ENCODE results near the gene SYNDIG1. TPM values are rescaled to one million over a fixed set of nuclear protein-coding genes. Genes with fewer than 3 reads are reported as not detected.
A peak's percentile ranks its signal among the peaks of the same experiment; 100 is the strongest.

SYNDIG1 gene
- total RNA-seq, 1 donor from 2014 or later: not detected

DNA sequence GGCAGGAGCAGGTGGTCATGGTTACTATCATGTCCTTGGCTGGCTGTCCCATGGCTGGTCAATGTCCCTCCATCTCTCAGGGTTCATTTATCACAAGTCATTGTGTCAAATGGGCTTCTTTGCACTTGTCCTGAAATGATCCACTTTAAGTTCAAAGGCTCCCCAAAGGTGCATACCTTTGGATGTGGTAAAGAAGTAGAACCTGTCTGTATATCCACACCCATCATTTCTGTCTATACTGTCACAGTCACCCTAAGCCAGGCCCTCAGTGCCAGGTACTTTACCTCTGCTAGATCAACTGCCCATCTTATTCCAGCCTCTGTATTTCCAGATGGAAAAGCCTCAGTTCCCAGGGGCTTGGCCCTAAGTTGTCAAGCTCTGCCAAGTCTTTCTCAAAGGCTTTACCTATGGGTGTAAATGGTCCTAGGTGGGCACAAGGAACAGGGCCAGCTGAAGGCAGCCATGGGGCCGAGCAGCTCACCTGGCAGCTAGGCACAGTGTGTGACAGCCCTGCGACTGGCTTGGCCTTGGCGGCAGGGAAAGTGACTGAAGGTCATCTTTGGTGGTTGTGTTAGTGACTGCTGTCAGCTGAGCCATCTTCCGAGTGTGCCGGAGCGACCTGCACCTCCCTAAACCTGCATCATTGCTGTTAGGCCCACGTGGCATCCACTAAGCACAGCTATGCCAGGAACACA is 198.4 kb downstream of the SYNDIG1 start:
- Histone ChIP-seq H3K4me3 (ENCODE audit: low read depth, low read length) (no peak overlapping the region), H3K36me3 (ENCODE audit: control insufficient read depth, insufficient read depth, low read length) (no peaks in the 10 kb centered on the region), H3K27me3 (ENCODE audit: control insufficient read depth, insufficient read depth, low read length) (no peaks in the 10 kb centered on the region)
- no peak for FAIRE-seq
- TF ChIP-seq, protein P1, sequence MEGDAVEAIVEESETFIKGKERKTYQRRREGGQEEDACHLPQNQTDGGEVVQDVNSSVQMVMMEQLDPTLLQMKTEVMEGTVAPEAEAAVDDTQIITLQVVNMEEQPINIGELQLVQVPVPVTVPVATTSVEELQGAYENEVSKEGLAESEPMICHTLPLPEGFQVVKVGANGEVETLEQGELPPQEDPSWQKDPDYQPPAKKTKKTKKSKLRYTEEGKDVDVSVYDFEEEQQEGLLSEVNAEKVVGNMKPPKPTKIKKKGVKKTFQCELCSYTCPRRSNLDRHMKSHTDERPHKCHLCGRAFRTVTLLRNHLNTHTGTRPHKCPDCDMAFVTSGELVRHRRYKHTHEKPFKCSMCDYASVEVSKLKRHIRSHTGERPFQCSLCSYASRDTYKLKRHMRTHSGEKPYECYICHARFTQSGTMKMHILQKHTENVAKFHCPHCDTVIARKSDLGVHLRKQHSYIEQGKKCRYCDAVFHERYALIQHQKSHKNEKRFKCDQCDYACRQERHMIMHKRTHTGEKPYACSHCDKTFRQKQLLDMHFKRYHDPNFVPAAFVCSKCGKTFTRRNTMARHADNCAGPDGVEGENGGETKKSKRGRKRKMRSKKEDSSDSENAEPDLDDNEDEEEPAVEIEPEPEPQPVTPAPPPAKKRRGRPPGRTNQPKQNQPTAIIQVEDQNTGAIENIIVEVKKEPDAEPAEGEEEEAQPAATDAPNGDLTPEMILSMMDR (IDR thresholded peaks at IDR 0.05; ENCODE audit: insufficient read depth, low read length, severe bottlenecking): no peak
- no peak for DNase-seq (ENCODE audit: low read depth)

DNA sequence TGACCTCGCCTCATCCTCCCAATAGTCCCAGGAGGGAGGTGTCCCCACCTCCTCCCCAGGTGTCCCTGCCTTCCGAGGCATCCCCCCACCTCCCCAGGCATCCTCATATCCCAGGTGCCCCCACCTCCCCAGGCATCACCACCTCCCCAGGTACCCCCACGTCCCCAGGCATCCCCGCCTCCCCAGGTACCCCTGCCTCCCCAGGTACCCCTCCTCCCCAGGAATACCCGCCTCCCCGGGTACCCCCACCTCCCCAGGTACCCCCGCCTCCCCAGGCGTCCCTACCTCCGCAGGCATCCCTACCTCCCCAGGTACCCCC is 198.9 kb downstream of the SYNDIG1 start:
- DNase-seq (ENCODE audit: low read depth) (no peak), FAIRE-seq (no peak)
- no peaks in the 10 kb centered on the region for H3K36me3 ChIP-seq (ENCODE audit: control insufficient read depth, insufficient read depth, low read length)
- H3K27me3 ChIP-seq (ENCODE audit: control insufficient read depth, insufficient read depth, low read length): no peaks in the 10 kb centered on the region
- no peak overlapping the region for H3K4me3 ChIP-seq (ENCODE audit: low read depth, low read length)
- TF ChIP-seq, protein P1 (IDR thresholded peaks at IDR 0.05; ENCODE audit: insufficient read depth, low read length, severe bottlenecking): no peak

DNA sequence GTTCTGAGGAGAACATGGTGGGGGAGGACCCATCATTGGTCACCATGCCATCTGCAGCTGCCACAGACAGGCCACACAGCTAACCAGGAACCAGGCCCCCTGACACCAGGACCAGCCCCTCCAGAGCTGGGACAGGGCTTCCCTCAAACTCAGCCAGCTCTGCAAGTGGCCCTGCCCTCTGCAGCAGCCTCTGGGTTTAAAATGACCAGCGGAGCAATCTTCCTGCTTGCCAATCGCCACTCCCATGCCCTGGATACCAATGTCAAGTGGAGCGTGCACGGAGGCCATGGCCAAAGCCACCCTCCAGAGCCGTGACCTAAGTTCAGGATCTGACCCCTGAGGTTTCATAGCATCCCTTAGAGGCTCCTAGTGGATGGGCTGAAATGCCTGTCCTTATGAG is 199.4 kb downstream of the SYNDIG1 start:
- DNase-seq (ENCODE audit: low read depth) (no peak), FAIRE-seq (no peak)
- Histone ChIP-seq H3K36me3 (ENCODE audit: control insufficient read depth, insufficient read depth, low read length) (no peaks in the 10 kb centered on the region), H3K4me3 (ENCODE audit: low read depth, low read length) (no peak overlapping the region), H3K27me3 (ENCODE audit: control insufficient read depth, insufficient read depth, low read length) (no peaks in the 10 kb centered on the region)
- TF ChIP-seq, protein P1 (IDR thresholded peaks at IDR 0.05; ENCODE audit: insufficient read depth, low read length, severe bottlenecking): no peak

DNA sequence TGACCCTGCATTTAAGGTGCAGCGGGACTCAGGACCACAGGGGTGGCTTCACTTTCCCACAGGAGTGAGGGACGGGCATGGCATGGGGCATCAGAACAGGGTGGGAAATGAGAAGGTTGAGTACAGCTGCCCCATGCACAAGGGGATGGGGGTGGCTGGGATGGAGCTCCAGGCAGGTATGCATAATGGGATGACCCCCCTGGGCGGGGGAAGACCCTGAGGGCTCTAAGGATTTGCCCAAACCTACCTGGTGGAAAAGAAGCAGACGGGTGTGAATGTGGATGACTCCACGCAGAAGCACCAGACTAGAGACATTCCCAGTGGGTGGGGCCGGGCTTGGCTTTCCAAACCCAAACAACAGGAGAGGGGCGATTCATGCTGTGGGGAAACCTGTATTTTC is 200.3 kb downstream of the SYNDIG1 start:
- TF ChIP-seq, protein P1 (IDR thresholded peaks at IDR 0.05; ENCODE audit: insufficient read depth, low read length, severe bottlenecking): no peak
- FAIRE-seq (no peak), DNase-seq (ENCODE audit: low read depth) (peak; percentile 4)
- H3K4me3 ChIP-seq (ENCODE audit: low read depth, low read length): no peak overlapping the region
- H3K27me3 ChIP-seq (ENCODE audit: control insufficient read depth, insufficient read depth, low read length): no peaks in the 10 kb centered on the region
- H3K36me3 ChIP-seq (ENCODE audit: control insufficient read depth, insufficient read depth, low read length): no peaks in the 10 kb centered on the region

DNA sequence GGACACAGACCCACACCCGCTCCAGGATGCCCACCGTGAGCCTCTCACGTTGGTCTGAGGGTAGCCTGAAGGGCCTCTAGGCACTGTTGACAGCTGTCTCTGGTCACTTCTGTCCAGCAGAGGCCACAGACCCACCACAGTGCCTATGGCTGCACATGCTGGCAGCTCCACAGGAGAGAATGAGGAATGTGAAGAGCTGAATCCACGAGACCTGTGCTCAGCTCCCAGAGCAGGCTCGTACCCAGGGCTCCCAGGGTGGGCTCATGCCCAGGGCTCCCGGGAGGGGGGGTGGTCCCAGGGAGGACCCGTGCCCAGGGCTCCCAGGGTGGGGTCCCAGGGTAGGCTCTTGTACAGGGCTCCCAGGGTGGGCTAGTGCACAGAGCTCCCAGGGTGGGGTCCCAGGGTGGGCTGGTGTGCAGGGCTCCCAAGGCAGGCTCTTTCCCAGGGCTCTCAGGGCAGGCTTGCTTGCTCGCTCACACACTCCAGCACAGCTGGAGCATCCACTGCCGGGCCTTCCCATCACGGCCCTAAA is 201.0 kb downstream of the SYNDIG1 start:
- TF ChIP-seq, protein P1 (IDR thresholded peaks at IDR 0.05; ENCODE audit: insufficient read depth, low read length, severe bottlenecking): no peak
- no peak for DNase-seq (ENCODE audit: low read depth)
- no peaks in the 10 kb centered on the region for H3K36me3 ChIP-seq (ENCODE audit: control insufficient read depth, insufficient read depth, low read length)
- no peaks in the 10 kb centered on the region for H3K27me3 ChIP-seq (ENCODE audit: control insufficient read depth, insufficient read depth, low read length)
- no peak for FAIRE-seq
- H3K4me3 ChIP-seq (ENCODE audit: low read depth, low read length): no peak overlapping the region

DNA sequence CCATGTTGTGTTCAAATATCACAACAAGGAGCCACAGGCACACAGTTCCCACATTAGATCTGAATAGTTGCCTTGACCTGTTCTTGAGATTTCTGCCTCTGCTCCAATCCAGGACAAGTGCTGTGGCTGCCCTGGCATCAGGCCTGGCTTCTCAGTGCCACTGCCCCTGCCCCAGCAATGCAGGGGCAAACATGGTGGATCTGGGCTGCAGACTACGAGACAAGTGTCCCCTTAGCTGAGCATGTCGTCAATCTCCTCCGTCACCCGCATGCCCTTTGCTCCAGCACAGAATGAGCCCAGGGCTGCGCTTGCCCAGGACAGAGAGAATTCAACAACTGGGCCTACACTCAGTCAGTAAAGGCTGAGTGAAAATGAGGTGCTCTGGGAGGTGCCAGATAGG is 201.6 kb downstream of the SYNDIG1 start:
- no peak for DNase-seq (ENCODE audit: low read depth)
- H3K27me3 ChIP-seq (ENCODE audit: control insufficient read depth, insufficient read depth, low read length): no peaks in the 10 kb centered on the region
- H3K4me3 ChIP-seq (ENCODE audit: low read depth, low read length): no peak overlapping the region
- TF ChIP-seq, protein P1 (IDR thresholded peaks at IDR 0.05; ENCODE audit: insufficient read depth, low read length, severe bottlenecking): no peak
- no peaks in the 10 kb centered on the region for H3K36me3 ChIP-seq (ENCODE audit: control insufficient read depth, insufficient read depth, low read length)
- no peak for FAIRE-seq
